H1 (cell line): ENCODE measurements around the gene PHTF2. TPM values are rescaled to one million over a fixed set of nuclear protein-coding genes. Genes with fewer than 3 reads are reported as not detected.
A peak's percentile ranks its signal among the peaks of the same experiment; 100 is the strongest.

Experiments used
- ASH2L ChIP-seq: fragments of 200-600, 300-600 bp; sonication (generic); IDR thresholded peaks from one replicate; pipeline ENCODE4 v1.7.1; 2017; ENCODE audit warnings: low read length
- CTCF ChIP-seq, 3 experiments: IDR thresholded peaks; 1 replicate in 2 of 3; 2 replicates in 1 of 3; pipeline versions ENCODE4 v1.5.1 to v1.6.1; 2011; ENCODE audit warnings: low read length in 3 of 3, mild to moderate bottlenecking in 3 of 3, inconsistent platforms in 2 of 3, low read depth in 1 of 3, moderate library complexity in 1 of 3; ENCODE audit not compliant: insufficient read depth in 1 of 3; ENCODE audit errors: control extremely low read depth in 1 of 3
- EP300 ChIP-seq, 2 experiments: IDR thresholded peaks; 1 replicate in 1 of 2; 2 replicates in 1 of 2; pipeline ENCODE4 v1.6.1; 2011 to 2012; ENCODE audit warnings: low read depth in 2 of 2, low read length in 2 of 2, mild to moderate bottlenecking in 2 of 2, borderline replicate concordance in 1 of 2, inconsistent platforms in 1 of 2, moderate library complexity in 1 of 2
- FOSL1 ChIP-seq: IDR thresholded peaks from 2 replicates; pipeline ENCODE4 v1.6.1; 2011; ENCODE audit warnings: mild to moderate bottlenecking, low read depth, low read length, moderate library complexity; ENCODE audit not compliant: insufficient read depth
- MAFK ChIP-seq: IDR thresholded peaks from 2 replicates; pipeline ENCODE4 v1.6.1; 2012; ENCODE audit warnings: low read depth, mild to moderate bottlenecking, improper control_type of control experiment, low read length
- POLR2A ChIP-seq, 2 experiments: IDR thresholded peaks; 1 replicate in 1 of 2; 2 replicates in 1 of 2; pipeline ENCODE4 v1.6.1; 2011; ENCODE audit warnings: low read depth in 2 of 2, low read length in 2 of 2, mild to moderate bottlenecking in 2 of 2; ENCODE audit errors: control extremely low read depth in 1 of 2
- POLR2AphosphoS5 ChIP-seq: IDR thresholded peaks from 2 replicates; pipeline ENCODE4 v1.6.1; 2011; ENCODE audit warnings: low read depth, low read length
- RNF2 ChIP-seq: fragments of 200-900, 300-1000 bp; sonication (generic); IDR thresholded peaks from 2 replicates; pipeline ENCODE4 v1.7.1; 2016; ENCODE audit warnings: borderline replicate concordance, low read depth, mild to moderate bottlenecking, antibody characterized with exemption, low read length; ENCODE audit not compliant: poor library complexity, severe bottlenecking; ENCODE audit errors: missing control alignments
- SIN3A ChIP-seq, 2 experiments: IDR thresholded peaks in 1 of 2; conservative IDR thresholded peaks in 1 of 2; 2 replicates each; pipeline ENCODE4 v1.6.1; 2011 to 2012; ENCODE audit warnings: low read length in 2 of 2, improper control_type of control experiment in 1 of 2, low read depth in 1 of 2, mild to moderate bottlenecking in 1 of 2
- SP1 ChIP-seq: IDR thresholded peaks from 2 replicates; pipeline ENCODE4 v1.6.1; 2011; ENCODE audit warnings: low read depth, low read length
- SP4 ChIP-seq: IDR thresholded peaks from 2 replicates; pipeline ENCODE4 v1.6.1; 2012; ENCODE audit warnings: low read length, inconsistent platforms
- SRF ChIP-seq: IDR thresholded peaks from 2 replicates; pipeline ENCODE4 v1.6.1; 2011; ENCODE audit warnings: mild to moderate bottlenecking, low read depth, low read length, moderate library complexity
- TAF1 ChIP-seq: IDR thresholded peaks from 2 replicates; pipeline ENCODE4 v1.6.1; 2011; ENCODE audit warnings: mild to moderate bottlenecking, low read depth, low read length
- TAF7 ChIP-seq: optimal IDR thresholded peaks from 2 replicates; pipeline ENCODE3; 2011; ENCODE audit warnings: low read depth, mild to moderate bottlenecking, inconsistent platforms, low read length, moderate library complexity, borderline replicate concordance
- polyA plus RNA-seq, 7 experiments: library from polyadenylated mRNA; depleted of rRNA in 3 of 7; stranded (reverse) in 5 of 7; unstranded in 2 of 7; fragments of >200 nt in 5 of 7; fragments of 200-250 nt in 2 of 7; gene quantifications; 1 replicate in 5 of 7; 2 replicates in 1 of 7; 4 replicates in 1 of 7; pipeline versions ENCODE4 v1.2.1 to v1.2.3, GENCODE V29; 2011 to 2013; ENCODE audit warnings: missing spikeins in 2 of 7, mixed read lengths in 2 of 7
- total RNA-seq: library from RNA; stranded (reverse); fragmentation: NEBNext Ultra II Directional; extraction: Animal tissue kit (Norgen Biotek cat#: 25700); gene quantifications from 2 replicates; pipeline ENCODE4 v1.2.1, GENCODE V29; 2021
- TF ChIP-seq, protein P1 (sequence below): IDR thresholded peaks from 2 replicates; pipeline ENCODE4 v1.6.1; 2012; ENCODE audit warnings: inconsistent platforms

PHTF2 gene
- total and polyA plus RNA-seq, 2 of the 8 experiments (the other 6 are each of a cell fraction or from before 2014, with no cell fraction given): 9.0 to 25.4 TPM

DNA sequence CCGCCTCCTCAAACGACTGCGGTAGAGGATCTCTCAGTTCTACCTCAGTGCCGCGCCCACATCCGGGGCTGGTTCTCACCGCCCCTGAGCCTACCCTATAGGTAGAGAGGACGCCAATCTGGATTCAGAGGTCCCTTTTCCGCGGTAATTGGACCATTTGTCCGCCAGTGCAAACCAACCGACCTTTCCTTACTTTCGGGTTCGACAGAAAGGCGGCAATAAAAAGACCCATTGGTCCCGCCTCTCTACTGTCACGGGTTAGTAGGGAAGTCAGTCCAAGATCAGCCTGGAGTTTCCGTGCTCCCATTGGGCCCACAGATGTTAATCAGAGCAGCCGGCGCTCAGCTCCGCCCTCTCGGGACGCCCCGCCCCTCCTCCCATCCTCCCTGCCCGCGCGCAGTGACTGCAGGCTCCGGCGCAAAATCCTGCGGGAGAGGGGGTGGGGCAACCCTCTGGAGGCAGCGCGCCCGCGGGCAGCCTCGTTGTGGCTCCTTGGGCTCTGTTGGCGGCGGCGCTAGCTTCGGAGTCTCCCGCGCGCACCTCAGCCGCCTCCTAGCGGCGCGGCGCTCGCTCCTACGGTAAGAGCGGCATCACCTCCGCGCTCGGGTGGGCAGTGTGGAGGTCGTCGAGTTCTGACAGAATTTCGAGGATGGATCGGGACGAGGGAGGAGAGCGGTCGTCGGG is at the start of gene PHTF2, which contains the start of gene TMEM60 (continued):
- TF ChIP-seq SIN3A (conservative IDR thresholded peaks at IDR 0.05 in 1 of 2, IDR thresholded peaks at IDR 0.05 in 1 of 2; ENCODE audit: low read depth in 1 of 2, low read length in 2 of 2): peak in 1 of 2 experiments; percentile 27; a peak in 2 of 4 replicates
- TF ChIP-seq SP1: peak; percentile 99
- no peak for TF ChIP-seq MAFK
- no peak for TF ChIP-seq SRF
- TF ChIP-seq EP300 (IDR thresholded peaks at IDR 0.05; ENCODE audit: borderline replicate concordance in 1 of 2, low read depth in 2 of 2, low read length in 2 of 2): peak in 1 of 2 experiments; percentile 38; a peak in 1 of 3 replicates
- TF ChIP-seq, protein P1, sequence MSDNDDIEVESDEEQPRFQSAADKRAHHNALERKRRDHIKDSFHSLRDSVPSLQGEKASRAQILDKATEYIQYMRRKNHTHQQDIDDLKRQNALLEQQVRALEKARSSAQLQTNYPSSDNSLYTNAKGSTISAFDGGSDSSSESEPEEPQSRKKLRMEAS: peak; percentile 55
- TF ChIP-seq RNF2: no peak
- TF ChIP-seq ASH2L: peak; percentile 80
- peak; percentile 82 for TF ChIP-seq TAF1
- peak; percentile 78 for TF ChIP-seq TAF7
- peak; percentile 70 for TF ChIP-seq POLR2AphosphoS5
- TF ChIP-seq CTCF (IDR thresholded peaks at IDR 0.05; ENCODE audit: control extremely low read depth in 1 of 3, insufficient read depth in 1 of 3, low read depth in 1 of 3, low read length in 3 of 3): peak; percentile 51 to 69 (median 54)
- peak; percentile 30; the same call in 1 of the 2 replicates for TF ChIP-seq SP4
- no peak for TF ChIP-seq FOSL1
- TF ChIP-seq POLR2A (IDR thresholded peaks at IDR 0.05; ENCODE audit: control extremely low read depth in 1 of 2, low read depth in 2 of 2, low read length in 2 of 2): peak in 1 of 2 experiments; percentile 64; a peak in 1 of 3 replicates
